H1 (cell line): ENCODE results near the gene POLR3G. TPM values are rescaled to one million over a fixed set of nuclear protein-coding genes. Genes with fewer than 3 reads are reported as not detected.

ENCODE experiments used
- CTCF ChIA-PET: fragments of 300-600 bp; sonication (Branson Sonifier 250); formaldehyde crosslinking; loops from one replicate; lab custom pipeline; 2021; ENCODE audit not compliant: partially characterized antibody; lab: Charles Lee
- POLR2A ChIA-PET: fragments of 300-600 bp; sonication (Branson Sonifier 250); formaldehyde crosslinking; loops from one replicate; lab custom pipeline; 2021; ENCODE audit warnings: inconsistent platforms; ENCODE audit not compliant: partially characterized antibody; lab: Charles Lee
- DNase-seq, 2 experiments: peaks; one replicate each; pipeline versions ENCODE4 v3.0.0 to v3.0.0-alpha.2; 2010 to 2022; ENCODE audit warnings: low spot score in 2 of 2, low read depth in 1 of 2, mixed read lengths in 1 of 2
- FAIRE-seq: peaks from 2 replicates; lab custom pipeline; 2011; peaks lifted over from hg19 to GRCh38; lab: Jason Lieb, UNC
- H2AFZ ChIP-seq: 2 replicates; pipeline ENCODE4 v1.8.1; 2012; ENCODE audit warnings: low read length, inconsistent platforms
- H2AK5ac ChIP-seq: 2 replicates; pipeline ENCODE4 v1.6.1; 2013; ENCODE audit warnings: low read depth, low read length
- H2BK120ac ChIP-seq: replicated peaks from 2 replicates; pipeline ENCODE3; 2013; ENCODE audit warnings: low read depth, low read length, inconsistent platforms
- H2BK12ac ChIP-seq: 2 replicates; pipeline ENCODE4 v1.6.1; 2013; ENCODE audit warnings: low read depth, low read length
- H2BK15ac ChIP-seq: 2 replicates; pipeline ENCODE4 v1.6.1; 2013; ENCODE audit warnings: low read length
- H2BK20ac ChIP-seq: 2 replicates; pipeline ENCODE4 v1.6.1; 2013; ENCODE audit warnings: low read length
- H2BK5ac ChIP-seq: 2 replicates; pipeline ENCODE4 v1.6.1; 2013; ENCODE audit warnings: low read depth, low read length
- H3K14ac ChIP-seq: 2 replicates; pipeline ENCODE4 v1.6.1; 2013; ENCODE audit warnings: inconsistent platforms; ENCODE audit not compliant: insufficient read length
- H3K18ac ChIP-seq: 2 replicates; pipeline ENCODE4 v1.6.1; 2013; ENCODE audit warnings: low read length; ENCODE audit errors: extremely low read depth
- H3K23ac ChIP-seq: 2 replicates; pipeline ENCODE4 v1.6.1; 2013; ENCODE audit warnings: inconsistent platforms; ENCODE audit not compliant: insufficient read length
- H3K23me2 ChIP-seq: 2 replicates; pipeline ENCODE4 v1.6.1; 2013; ENCODE audit warnings: low read depth, low read length
- H3K27ac ChIP-seq: 2 replicates; pipeline ENCODE4 v1.6.1; 2011; ENCODE audit warnings: low read depth, low read length, inconsistent platforms
- H3K27me3 ChIP-seq, 4 experiments: replicated peaks in 1 of 4; 1 replicate in 1 of 4; 2 replicates in 3 of 4; pipeline versions ENCODE4 v1.6.1 to v1.8.1; 2011 to 2013; ENCODE audit warnings: low read length in 3 of 4, mild to moderate bottlenecking in 3 of 4, inconsistent platforms in 2 of 4, mixed read lengths in 2 of 4, moderate library complexity in 1 of 4; ENCODE audit not compliant: control insufficient read depth in 3 of 4, insufficient read depth in 3 of 4; ENCODE audit errors: extremely low read depth in 1 of 4
- H3K36me3 ChIP-seq, 4 experiments: 2 replicates each; pipeline versions ENCODE4 v1.6.1 to v1.8.1; 2011 to 2013; ENCODE audit warnings: mild to moderate bottlenecking in 4 of 4, low read length in 3 of 4, moderate library complexity in 2 of 4, control low read depth in 1 of 4, inconsistent platforms in 1 of 4; ENCODE audit not compliant: insufficient read depth in 4 of 4, control insufficient read depth in 2 of 4
- H3K4ac ChIP-seq: replicated peaks from 2 replicates; pipeline ENCODE3; 2013; ENCODE audit warnings: low read length, low read depth, mixed read lengths, inconsistent platforms; ENCODE audit not compliant: insufficient read length
- H3K4me1 ChIP-seq, 4 experiments: replicated peaks in 1 of 4; 1 replicate in 1 of 4; 2 replicates in 3 of 4; pipeline versions ENCODE4 v1.6.1 to v1.8.1; 2011 to 2013; ENCODE audit warnings: low read length in 3 of 4, inconsistent platforms in 2 of 4, mixed read lengths in 1 of 4; ENCODE audit not compliant: insufficient read depth in 4 of 4, control insufficient read depth in 3 of 4
- H3K4me2 ChIP-seq, 2 experiments: 2 replicates each; pipeline versions ENCODE4 v1.6.1 to v1.8.1; 2011 to 2013; ENCODE audit warnings: low read depth in 2 of 2, low read length in 2 of 2, control low read depth in 1 of 2, inconsistent platforms in 1 of 2, mild to moderate bottlenecking in 1 of 2; ENCODE audit not compliant: insufficient read depth in 1 of 2
- H3K4me3 ChIP-seq, 4 experiments: fragments of 200-600, 300-600 bp in 1 of 4; sonication (generic), shearing (Covaris generic), sonication (Bioruptor Twin) in 1 of 4; 2 replicates each; pipeline versions ENCODE4 v1.5.1 to v1.8.1; 2011 to 2016; ENCODE audit warnings: low read length in 4 of 4, low read depth in 3 of 4, control low read depth in 2 of 4, inconsistent platforms in 2 of 4, mild to moderate bottlenecking in 2 of 4, mixed read lengths in 1 of 4, moderate library complexity in 1 of 4; ENCODE audit not compliant: insufficient read depth in 2 of 4; ENCODE audit errors: extremely low read depth in 1 of 4
- H3K56ac ChIP-seq: replicated peaks from 2 replicates; pipeline ENCODE3; 2013; ENCODE audit warnings: low read depth, mild to moderate bottlenecking, mixed read lengths, low read length, inconsistent platforms; ENCODE audit not compliant: insufficient read length
- H3K79me1 ChIP-seq: 2 replicates; pipeline ENCODE4 v1.6.1; 2013; ENCODE audit warnings: low read depth, low read length, control low read depth
- H3K79me2 ChIP-seq, 2 experiments: 2 replicates each; pipeline versions ENCODE4 v1.6.1 to v1.8.1; 2012 to 2013; ENCODE audit warnings: low read length in 2 of 2, mild to moderate bottlenecking in 2 of 2, inconsistent platforms in 1 of 2; ENCODE audit not compliant: insufficient read depth in 2 of 2, control insufficient read depth in 1 of 2
- H3K9ac ChIP-seq, 4 experiments: replicated peaks in 1 of 4; 1 replicate in 1 of 4; 2 replicates in 3 of 4; pipeline versions ENCODE4 v1.6.1 to v1.8.1; 2011 to 2013; ENCODE audit warnings: low read depth in 3 of 4, low read length in 3 of 4, control low read depth in 2 of 4, mild to moderate bottlenecking in 2 of 4, moderate library complexity in 2 of 4, inconsistent platforms in 1 of 4; ENCODE audit errors: extremely low read depth in 1 of 4
- H3K9me3 ChIP-seq, 2 experiments: 2 replicates each; pipeline versions ENCODE4 v1.6.1 to v1.8.1; 2012 to 2013; ENCODE audit warnings: mild to moderate bottlenecking in 2 of 2, moderate library complexity in 2 of 2, control low read depth in 1 of 2, inconsistent platforms in 1 of 2, low read depth in 1 of 2, low read length in 1 of 2, mixed read lengths in 1 of 2; ENCODE audit not compliant: insufficient read depth in 2 of 2
- H4K20me1 ChIP-seq, 2 experiments: replicated peaks in 1 of 2; 2 replicates each; pipeline versions ENCODE3 to v1.8.1; 2011 to 2013; ENCODE audit warnings: inconsistent platforms in 2 of 2, low read length in 2 of 2, mild to moderate bottlenecking in 1 of 2; ENCODE audit not compliant: insufficient read depth in 2 of 2, control insufficient read depth in 1 of 2
- H4K5ac ChIP-seq: 2 replicates; pipeline ENCODE4 v1.6.1; 2013; ENCODE audit warnings: low read length, low read depth, mixed read lengths, inconsistent platforms; ENCODE audit not compliant: insufficient read length
- H4K8ac ChIP-seq: 2 replicates; pipeline ENCODE4 v1.8.0; 2013; ENCODE audit warnings: mild to moderate bottlenecking, moderate library complexity, low read length, inconsistent platforms; ENCODE audit not compliant: insufficient read depth; ENCODE audit errors: extremely low read depth
- H4K91ac ChIP-seq: replicated peaks from 2 replicates; pipeline ENCODE3; 2013; ENCODE audit warnings: low read length, mixed read lengths, inconsistent platforms; ENCODE audit not compliant: insufficient read length
- CTBP2 ChIP-seq: IDR thresholded peaks from 2 replicates; pipeline ENCODE4 v1.7.0; 2011; ENCODE audit warnings: borderline replicate concordance, mild to moderate bottlenecking, moderate library complexity, mixed read lengths, low read length; ENCODE audit not compliant: insufficient read depth, insufficient read length
- KDM5A ChIP-seq: fragments of 200-600 bp; IDR thresholded peaks from 2 replicates; pipeline ENCODE4 v1.7.1; 2012; ENCODE audit warnings: mild to moderate bottlenecking, low read length, inconsistent platforms, mixed read lengths
- MAFK ChIP-seq: IDR thresholded peaks from 2 replicates; pipeline ENCODE4 v1.6.1; 2012; ENCODE audit warnings: low read depth, mild to moderate bottlenecking, improper control_type of control experiment, low read length
- WGBS, 2 experiments: shearing (Covaris generic) in 1 of 2; methylation state at CpG; one replicate each; pipeline versions ENCODE4 v1.1.6 to v1.1.7; 2013 to 2015; ENCODE audit warnings: low lambda C conversion rate in 2 of 2, mixed read lengths in 2 of 2, inconsistent platforms in 1 of 2, low coverage in 1 of 2, missing lambda C conversion rate in 1 of 2; ENCODE audit not compliant: insufficient replicate concordance in 2 of 2, insufficient coverage in 1 of 2, insufficient read length in 1 of 2; ENCODE audit errors: extremely low coverage in 1 of 2, missing lambda C conversion rate in 1 of 2; 5-methylcytosine and 5-hydroxymethylcytosine counted together
- polyA plus RNA-seq, 7 experiments: library from polyadenylated mRNA; depleted of rRNA in 3 of 7; stranded (reverse) in 5 of 7; unstranded in 2 of 7; fragments of >200 nt in 5 of 7; fragments of 200-250 nt in 2 of 7; gene quantifications; 1 replicate in 5 of 7; 2 replicates in 1 of 7; 4 replicates in 1 of 7; pipeline versions ENCODE4 v1.2.1 to v1.2.3, GENCODE V29; 2011 to 2013; ENCODE audit warnings: missing spikeins in 2 of 7, mixed read lengths in 2 of 7
- total RNA-seq: library from RNA; stranded (reverse); fragmentation: NEBNext Ultra II Directional; extraction: Animal tissue kit (Norgen Biotek cat#: 25700); gene quantifications from 2 replicates; pipeline ENCODE4 v1.2.1, GENCODE V29; 2021

POLR3G gene
- total and polyA plus RNA-seq, 2 of the 8 experiments (the other 6 are each of a cell fraction or from before 2014, with no cell fraction given): 119 to 179 TPM

DNA sequence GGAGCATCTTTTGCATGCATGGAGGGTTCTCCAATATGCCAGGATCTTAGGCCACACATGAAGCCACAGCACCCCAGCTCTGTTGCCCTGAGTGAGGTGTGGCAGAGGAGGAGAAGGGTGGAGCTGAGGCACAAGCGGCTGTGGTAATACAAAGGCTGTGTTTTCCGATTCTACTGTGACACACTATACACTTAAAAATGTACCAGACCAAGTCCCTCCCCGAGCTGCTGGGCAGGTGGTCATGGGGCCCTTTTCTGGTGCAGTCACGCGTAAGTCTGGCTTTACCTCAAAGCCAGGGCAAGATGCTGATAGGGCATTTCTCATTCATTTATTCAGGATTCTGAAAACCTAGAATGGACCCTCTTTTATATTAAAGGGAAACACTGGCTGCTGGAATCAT lies 87.7 kb downstream of the POLR3G start:
- Histone ChIP-seq H3K56ac (no peak overlapping the region), H3K9me3 (no peaks in the 10 kb centered on the region), H3K4me1 (peaks cover 0 to 24% (median 12%) of the 10 kb centered on the region in 4 experiments; a peak in 6 of 7 replicates), H4K20me1 (peaks cover 0 to 2% of the 10 kb centered on the region in 2 experiments), H3K4me3 (peak overlapping the region in 1 of 4 experiments; percentile 96; a peak in 2 of 8 replicates), H3K9ac (no peak overlapping the region), H2BK5ac (no peak overlapping the region), H4K91ac (peak overlapping the region; percentile 41), H4K8ac (no peak overlapping the region), H3K4me2 (peak overlapping the region; percentile 60 to 98), H3K79me1 (no peaks in the 10 kb centered on the region), H3K27me3 (no peaks in the 10 kb centered on the region), H3K23me2 (peaks cover 5% of the 10 kb centered on the region; the same call in 1 of the 2 replicates), H3K79me2 (peaks cover 0 to 80% of the 10 kb centered on the region in 2 experiments; a peak in 3 of 4 replicates), H3K14ac (no peak overlapping the region), H2AFZ (no peak overlapping the region), H2AK5ac (no peak overlapping the region), H3K4ac (no peak overlapping the region), H3K23ac (no peak overlapping the region), H2BK15ac (no peak overlapping the region), H2BK12ac (no peak overlapping the region; the same call in 1 of the 2 replicates), H3K36me3 (no peaks in the 10 kb centered on the region), H4K5ac (peak overlapping the region; percentile 51), H3K27ac (0 out of 2 replicates have a peak overlapping the region, but pooled peaks have one; percentile 29), H2BK120ac (no peak overlapping the region), H2BK20ac (no peak overlapping the region), H3K18ac (peak overlapping the region; percentile 17; the same call in 1 of the 2 replicates)
- ChIA-PET CTCF (interaction anchor here (0.6 to 2.3 kb wide), 5 partner anchors 18 to 91 kb away, joined by 3 to 6 read pairs (median 4); no protein-coding TSS in a partner anchor), POLR2A (interaction anchor here (1.0 to 1.5 kb wide), 6 partner anchors 9 to 89 kb away, joined by 3 to 6 read pairs (median 3); partner anchors contain the start of genes MBLAC2 and POLR3G)
- DNase-seq: no peak
- 36% methylated on average over 5 of the region's 5 CpGs; no CpG with 5 or more reads in 1 of the 2 experiments for WGBS, 2 experiments
- FAIRE-seq: no peak
- TF ChIP-seq KDM5A (no peak), MAFK (no peak), CTBP2 (no peak)
